OCI-LY1 (cell line): ENCODE measurements around the gene FOXO3.

Source experiments
- H2AFZ ChIP-seq: fragments of 200-600 bp; sonication (generic), shearing (Covaris generic); 2 replicates; pipeline ENCODE4 v1.6.0; 2014; ENCODE audit warnings: antibody characterized with exemption, mild to moderate bottlenecking, low read length
- H3F3A ChIP-seq: fragments of 200-600 bp; sonication (generic), shearing (Covaris generic); 2 replicates; pipeline ENCODE4 v1.6.0; 2014; ENCODE audit warnings: mild to moderate bottlenecking, antibody characterized with exemption, low read length, moderate library complexity; ENCODE audit not compliant: insufficient read depth
- H3K27ac ChIP-seq: fragments of 200-600 bp; sonication (generic); 2 replicates; pipeline ENCODE4 v1.5.1; 2014; ENCODE audit warnings: low read length, mixed run types, mild to moderate bottlenecking, low read depth; ENCODE audit not compliant: poor library complexity, severe bottlenecking
- H3K27me3 ChIP-seq: fragments of 200-600 bp; sonication (generic); 2 replicates; pipeline ENCODE4 v1.6.0; 2014; ENCODE audit warnings: antibody characterized with exemption, mild to moderate bottlenecking, low read length, moderate library complexity; ENCODE audit not compliant: insufficient read depth
- H3K36me3 ChIP-seq: fragments of 200-600 bp; sonication (generic); 2 replicates; pipeline ENCODE4 v1.6.1; 2014; ENCODE audit warnings: mild to moderate bottlenecking, antibody characterized with exemption, low read length, moderate library complexity, mixed read lengths; ENCODE audit not compliant: insufficient read depth
- H3K4me1 ChIP-seq: fragments of 200-600 bp; sonication (generic); 2 replicates; pipeline ENCODE4 v1.5.1; 2014; ENCODE audit warnings: mild to moderate bottlenecking, low read length, moderate library complexity; ENCODE audit not compliant: insufficient read depth, severe bottlenecking
- H3K4me2 ChIP-seq: fragments of 200-600 bp; sonication (generic), shearing (Covaris generic); 2 replicates; pipeline ENCODE4 v1.6.1; 2014; ENCODE audit warnings: low read length
- H3K4me3 ChIP-seq: fragments of 200-600 bp; sonication (generic); 2 replicates; pipeline ENCODE4 v1.5.1; 2014; ENCODE audit warnings: low read length, low read depth, mild to moderate bottlenecking, mixed read lengths; ENCODE audit not compliant: poor library complexity, severe bottlenecking
- H3K79me2 ChIP-seq: fragments of 200-600 bp; shearing (Covaris generic); 2 replicates; pipeline ENCODE4 v1.6.1; 2016; ENCODE audit warnings: mixed run types, low read length, mixed read lengths; ENCODE audit not compliant: insufficient read depth
- H3K9ac ChIP-seq: fragments of 200-600 bp; sonication (generic), shearing (Covaris generic); 2 replicates; pipeline ENCODE4 v1.6.1; 2014; ENCODE audit warnings: mild to moderate bottlenecking, low read length, mixed read lengths
- H3K9me2 ChIP-seq: fragments of 200-600 bp; sonication (generic), shearing (Covaris generic); 2 replicates; pipeline ENCODE4 v1.6.1; 2014; ENCODE audit warnings: low read depth, mild to moderate bottlenecking, low read length, mixed read lengths
- H3K9me3 ChIP-seq: fragments of 200-600 bp; shearing (Covaris generic); 2 replicates; pipeline ENCODE4 v1.6.1; 2014; ENCODE audit warnings: low read length, mixed read lengths
- H4K20me1 ChIP-seq: fragments of 200-600 bp; sonication (generic), shearing (Covaris generic); 2 replicates; pipeline ENCODE4 v1.6.0; 2016; ENCODE audit warnings: mild to moderate bottlenecking, low read length; ENCODE audit not compliant: insufficient read depth
- EZH2 ChIP-seq: fragments of 200-600 bp; sonication (generic), shearing (Covaris generic); IDR thresholded peaks from 2 replicates; pipeline ENCODE4 v1.8.0; 2017; ENCODE audit warnings: borderline replicate concordance, mixed run types, mild to moderate bottlenecking, antibody characterized with exemption, low read length, moderate library complexity, mixed read lengths
- TF ChIP-seq, protein P1 (sequence below): fragments of 200-600 bp; sonication (generic), shearing (Covaris generic); IDR thresholded peaks from 2 replicates; pipeline ENCODE4 v1.5.1; 2017; ENCODE audit warnings: mild to moderate bottlenecking, antibody characterized with exemption, low read length, moderate library complexity, mixed read lengths

Gene FOXO3

DNA sequence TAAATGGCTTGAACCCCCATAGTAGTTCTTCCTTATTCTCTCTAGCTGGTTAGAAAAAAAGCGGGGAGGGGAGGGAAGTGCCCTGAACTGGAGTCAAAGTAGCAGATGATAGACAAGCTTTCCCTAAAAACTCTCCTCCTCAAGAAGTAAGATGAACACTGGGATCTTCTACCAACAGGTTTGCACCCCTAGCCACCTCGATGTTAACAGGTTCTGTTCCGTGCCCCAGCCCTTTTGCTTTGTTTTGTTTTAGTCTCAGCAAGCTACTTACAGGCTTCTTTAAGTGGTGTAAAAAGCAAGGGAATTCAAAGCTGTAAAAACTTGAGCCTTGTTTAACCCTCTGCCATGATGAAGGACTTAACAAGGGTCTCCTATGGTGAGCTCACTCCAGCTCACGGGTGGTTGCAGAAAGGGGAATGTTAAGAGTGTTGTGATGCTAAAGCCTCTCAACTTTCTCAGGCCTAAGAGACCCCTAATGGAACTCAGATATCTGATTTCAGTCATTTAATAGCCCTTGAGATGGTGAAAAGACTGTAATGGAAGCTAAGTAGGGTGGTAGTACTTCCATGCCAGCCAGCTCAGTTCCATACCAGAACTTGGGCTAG is 106.0 kb downstream of the FOXO3 start:
- H4K20me1 ChIP-seq = no peaks in the 10 kb centered on the region
- H3K4me3 ChIP-seq = no peak overlapping the region
- H3K9me2 ChIP-seq = no peaks in the 10 kb centered on the region
- H3K4me1 ChIP-seq = no peaks in the 10 kb centered on the region
- H3F3A ChIP-seq = no peaks in the 10 kb centered on the region
- 0 out of 2 replicates have a peak, but pooled peaks cover 3% of the 10 kb centered on the region for H3K36me3 ChIP-seq
- no peaks in the 10 kb centered on the region for H3K27me3 ChIP-seq
- H3K9me3 ChIP-seq = no peaks in the 10 kb centered on the region
- H3K9ac ChIP-seq = no peak overlapping the region
- H2AFZ ChIP-seq = no peak overlapping the region
- no peaks in the 10 kb centered on the region for H3K79me2 ChIP-seq
- H3K27ac ChIP-seq = no peak overlapping the region
- H3K4me2 ChIP-seq = no peak overlapping the region
- no peak for TF ChIP-seq EZH2
- TF ChIP-seq, protein P1, sequence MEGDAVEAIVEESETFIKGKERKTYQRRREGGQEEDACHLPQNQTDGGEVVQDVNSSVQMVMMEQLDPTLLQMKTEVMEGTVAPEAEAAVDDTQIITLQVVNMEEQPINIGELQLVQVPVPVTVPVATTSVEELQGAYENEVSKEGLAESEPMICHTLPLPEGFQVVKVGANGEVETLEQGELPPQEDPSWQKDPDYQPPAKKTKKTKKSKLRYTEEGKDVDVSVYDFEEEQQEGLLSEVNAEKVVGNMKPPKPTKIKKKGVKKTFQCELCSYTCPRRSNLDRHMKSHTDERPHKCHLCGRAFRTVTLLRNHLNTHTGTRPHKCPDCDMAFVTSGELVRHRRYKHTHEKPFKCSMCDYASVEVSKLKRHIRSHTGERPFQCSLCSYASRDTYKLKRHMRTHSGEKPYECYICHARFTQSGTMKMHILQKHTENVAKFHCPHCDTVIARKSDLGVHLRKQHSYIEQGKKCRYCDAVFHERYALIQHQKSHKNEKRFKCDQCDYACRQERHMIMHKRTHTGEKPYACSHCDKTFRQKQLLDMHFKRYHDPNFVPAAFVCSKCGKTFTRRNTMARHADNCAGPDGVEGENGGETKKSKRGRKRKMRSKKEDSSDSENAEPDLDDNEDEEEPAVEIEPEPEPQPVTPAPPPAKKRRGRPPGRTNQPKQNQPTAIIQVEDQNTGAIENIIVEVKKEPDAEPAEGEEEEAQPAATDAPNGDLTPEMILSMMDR = no peak

DNA sequence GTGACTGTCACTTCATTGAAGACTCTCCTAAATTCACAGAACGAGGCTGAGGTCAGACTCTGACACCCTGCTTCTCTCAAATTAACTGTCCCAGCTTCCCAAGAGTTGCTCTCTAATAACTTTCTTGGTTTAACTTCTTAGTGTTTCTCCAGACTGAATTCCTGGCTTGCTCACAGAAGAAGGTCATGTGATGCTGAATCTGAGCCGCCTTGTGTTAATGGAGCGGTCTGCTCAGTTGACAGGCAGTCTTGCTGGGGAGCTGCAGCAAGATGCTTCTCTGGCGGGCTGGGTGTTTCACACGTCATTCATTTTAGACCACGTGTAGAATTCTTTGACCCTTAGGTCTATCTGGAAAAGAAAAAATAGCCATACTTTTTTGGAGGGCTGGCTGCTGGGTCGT is 107.3 kb downstream of the FOXO3 start:
- TF ChIP-seq EZH2 = no peak
- TF ChIP-seq, protein P1 = no peak
- Histone ChIP-seq H3F3A (no peaks in the 10 kb centered on the region), H2AFZ (no peak overlapping the region), H3K9ac (no peak overlapping the region), H3K27me3 (no peaks in the 10 kb centered on the region), H3K4me2 (no peak overlapping the region), H4K20me1 (no peaks in the 10 kb centered on the region), H3K9me2 (no peaks in the 10 kb centered on the region), H3K36me3 (0 out of 2 replicates have a peak, but pooled peaks cover 3% of the 10 kb centered on the region), H3K4me1 (peaks cover 6% of the 10 kb centered on the region), H3K9me3 (no peaks in the 10 kb centered on the region), H3K27ac (no peak overlapping the region), H3K79me2 (no peaks in the 10 kb centered on the region), H3K4me3 (no peak overlapping the region)

DNA sequence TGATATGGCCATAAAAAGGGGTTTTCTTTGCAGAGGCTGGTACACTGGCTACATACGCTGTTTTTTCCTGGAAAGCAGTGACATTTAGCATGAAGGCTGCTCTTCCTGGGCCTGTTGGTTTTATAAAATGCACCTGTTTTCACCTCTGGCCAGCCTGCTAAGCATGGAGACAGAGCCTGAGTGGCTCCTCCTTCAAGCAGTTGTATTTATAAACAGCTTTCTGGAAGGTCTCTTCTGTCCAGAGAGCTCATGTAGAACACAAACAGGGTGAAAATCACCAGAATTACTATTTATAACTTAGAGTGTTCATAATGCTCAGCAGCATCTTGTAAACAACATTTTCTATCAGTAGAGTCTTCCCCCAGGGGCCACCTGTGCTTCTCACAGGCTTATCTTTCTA is 109.0 kb downstream of the FOXO3 start:
- H3K36me3 ChIP-seq = 0 out of 2 replicates have a peak, but pooled peaks cover 3% of the 10 kb centered on the region
- H3K4me1 ChIP-seq = peaks cover 9% of the 10 kb centered on the region
- no peak overlapping the region for H3K27ac ChIP-seq
- no peaks in the 10 kb centered on the region for H4K20me1 ChIP-seq
- no peaks in the 10 kb centered on the region for H3K79me2 ChIP-seq
- no peaks in the 10 kb centered on the region for H3K9me3 ChIP-seq
- no peaks in the 10 kb centered on the region for H3K27me3 ChIP-seq
- no peak overlapping the region for H3K4me2 ChIP-seq
- no peak overlapping the region for H3K4me3 ChIP-seq
- H3K9ac ChIP-seq = no peak overlapping the region
- no peaks in the 10 kb centered on the region for H3K9me2 ChIP-seq
- no peak for TF ChIP-seq EZH2
- TF ChIP-seq, protein P1 = no peak
- no peak overlapping the region for H2AFZ ChIP-seq
- no peaks in the 10 kb centered on the region for H3F3A ChIP-seq
